Glutamatergic neuron (in vitro differentiated cells): ENCODE data around the gene ACE. TPM values are rescaled to one million over a fixed set of nuclear protein-coding genes. Genes with fewer than 3 reads are reported as not detected.
A peak's percentile ranks its signal among the peaks of the same experiment; 100 is the strongest.
"Not testable (repeated sequence)": the region's sequence is repeated elsewhere in the genome, so short reads cannot be mapped to it uniquely, and the experiment has no call there.

Source experiments
- DNase-seq: peaks from one replicate; pipeline ENCODE4 v3.0.0; 2022
- H3K27ac Mint-ChIP-seq: one replicate; pipeline ENCODE4 v1.8.0; 2020; ENCODE audit warnings: mild to moderate bottlenecking, mixed read lengths, inconsistent platforms; ENCODE audit not compliant: unreplicated experiment
- H3K27me3 Mint-ChIP-seq: one replicate; pipeline ENCODE4 v1.8.0; 2020; ENCODE audit warnings: mild to moderate bottlenecking, moderate library complexity, mixed read lengths, inconsistent platforms; ENCODE audit not compliant: unreplicated experiment
- H3K36me3 Mint-ChIP-seq: one replicate; pipeline ENCODE4 v1.8.0; 2020; ENCODE audit warnings: mild to moderate bottlenecking, mixed read lengths, inconsistent platforms; ENCODE audit not compliant: unreplicated experiment
- H3K4me1 Mint-ChIP-seq: one replicate; pipeline ENCODE4 v1.8.0; 2020; ENCODE audit warnings: mild to moderate bottlenecking, low read depth, mixed read lengths, inconsistent platforms; ENCODE audit not compliant: unreplicated experiment
- H3K4me3 Mint-ChIP-seq: one replicate; pipeline ENCODE4 v1.8.0; 2020; ENCODE audit warnings: mild to moderate bottlenecking, mixed read lengths, inconsistent platforms; ENCODE audit not compliant: unreplicated experiment
- H3K9me3 Mint-ChIP-seq: one replicate; pipeline ENCODE4 v1.8.0; 2020; ENCODE audit warnings: mild to moderate bottlenecking, moderate library complexity, mixed read lengths, inconsistent platforms; ENCODE audit not compliant: unreplicated experiment
- CTCF ChIP-seq: fragments of 200-600 bp; sonication (generic); IDR thresholded peaks from one replicate; pipeline ENCODE4 v1.5.0; 2021; ENCODE audit not compliant: partially characterized antibody, unreplicated experiment
- total RNA-seq: library from RNA; stranded (reverse); fragmentation: NEBNext Ultra II Directional; extraction: Animal tissue kit (Norgen Biotek cat#: 25700); gene quantifications from one replicate; pipeline ENCODE4 v1.2.1, GENCODE V29; 2021; ENCODE audit not compliant: unreplicated experiment

The ACE gene
- total RNA-seq, 1 donor from 2014 or later, result 3.7 TPM

DNA sequence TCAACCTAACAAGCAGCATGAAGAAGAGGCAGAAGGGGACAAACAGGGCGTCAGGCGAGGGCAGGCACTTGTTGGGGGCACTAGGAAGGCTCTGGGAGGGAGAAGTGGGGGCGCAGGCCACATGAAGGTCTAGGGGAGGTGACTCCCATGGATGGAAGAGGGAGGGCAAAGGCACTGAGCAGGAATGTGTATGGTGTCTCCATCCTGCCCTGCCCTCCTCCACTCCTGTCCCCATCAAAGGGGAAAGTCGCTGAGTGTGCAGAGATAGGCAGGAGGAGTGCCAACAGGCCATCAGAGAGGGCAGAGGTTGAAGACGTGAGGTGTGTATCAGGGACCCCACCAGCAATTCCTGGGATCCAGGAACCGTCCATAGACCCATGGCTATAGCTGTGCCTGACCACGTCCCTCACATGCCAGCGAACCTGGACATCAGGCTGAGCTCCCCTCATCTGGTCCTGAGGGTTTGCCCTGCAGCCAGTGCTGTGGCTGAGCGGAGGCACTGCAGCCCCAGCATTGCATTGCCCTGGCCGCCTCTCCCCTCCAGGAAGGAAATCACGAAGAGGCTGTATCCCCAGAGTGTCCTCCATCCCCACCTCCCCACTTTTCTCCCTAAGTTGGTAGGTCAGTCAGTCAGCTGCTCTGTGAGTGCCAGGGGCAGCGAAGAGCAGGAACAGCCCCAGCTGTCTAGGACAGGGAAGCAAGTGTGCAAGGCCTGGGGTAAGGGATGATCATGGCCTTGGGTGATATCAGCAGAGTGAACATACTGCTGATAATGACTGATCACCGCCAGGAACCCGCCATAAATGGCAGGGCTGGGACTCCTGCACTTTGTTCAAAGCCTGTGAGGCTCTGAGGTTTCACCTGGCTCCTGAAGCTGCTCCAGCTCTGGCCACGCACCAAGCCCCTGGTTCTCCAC, 24.6 kb upstream of the ACE start:
- Mint-ChIP-seq H3K9me3 (peaks cover 8% of the 10 kb centered on the region), H3K4me3 (peak overlapping the region; percentile 52), H3K27me3 (peaks cover 11% of the 10 kb centered on the region), H3K27ac (no peak overlapping the region), H3K4me1 (peaks cover 15% of the 10 kb centered on the region), H3K36me3 (no peaks in the 10 kb centered on the region)
- DNase-seq, result no peak
- no peak for TF ChIP-seq CTCF

GRCh38 chr17:63452962-63453551, 23.8 kb upstream of the ACE start:
- Mint-ChIP-seq H3K9me3 (peaks cover 10% of the 10 kb centered on the region), H3K4me3 (no peak overlapping the region), H3K27ac (no peak overlapping the region), H3K36me3 (no peaks in the 10 kb centered on the region), H3K4me1 (peaks cover 13% of the 10 kb centered on the region), H3K27me3 (peaks cover 11% of the 10 kb centered on the region)
- DNase-seq, result no peak
- no peak for TF ChIP-seq CTCF

DNA sequence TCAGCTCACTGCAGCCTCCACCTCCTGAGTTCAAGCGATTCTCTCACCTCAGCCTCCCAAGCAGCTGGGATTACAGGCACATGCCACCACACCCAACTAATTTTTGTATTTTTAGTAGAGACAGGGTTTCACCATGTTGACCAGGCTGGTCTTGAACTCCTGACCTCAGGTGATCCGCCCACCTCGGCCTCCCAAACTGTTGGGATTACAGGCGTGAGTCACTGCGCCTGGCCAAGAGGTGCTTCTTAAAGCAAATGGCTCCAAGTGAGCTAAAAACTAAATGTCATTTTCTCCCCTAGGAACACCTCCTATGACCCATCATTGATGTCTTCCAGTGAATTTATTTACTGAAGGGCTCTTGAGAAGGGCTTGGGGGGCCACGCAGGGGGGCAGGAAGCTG, 22.5 kb upstream of the ACE start:
- H3K27me3 Mint-ChIP-seq, result peaks cover 11% of the 10 kb centered on the region
- not testable (repeated sequence) for H3K27ac Mint-ChIP-seq

DNA sequence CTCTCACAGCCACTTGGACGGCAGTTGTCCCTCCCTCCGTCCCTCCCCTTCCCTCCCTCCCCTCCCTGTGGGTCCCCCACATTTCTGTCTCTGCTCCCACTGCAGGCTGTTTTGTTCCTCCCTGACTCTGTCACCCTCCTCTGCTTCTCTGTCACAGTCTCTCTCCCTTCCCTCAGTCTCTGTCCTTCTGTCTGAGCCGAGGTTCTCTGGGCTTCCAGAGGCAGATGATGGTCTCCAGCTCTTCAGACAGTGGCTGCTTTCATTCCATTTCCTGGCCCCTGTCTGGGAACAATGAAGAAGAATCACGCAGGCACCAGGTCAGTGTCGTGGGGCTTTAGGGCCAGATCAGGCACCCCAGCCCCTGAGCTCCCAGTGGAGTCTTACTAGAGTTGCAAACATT, 21.9 kb upstream of the ACE start:
- no peak for TF ChIP-seq CTCF
- DNase-seq, result no peak
- H3K27ac Mint-ChIP-seq, result no peak overlapping the region
- peaks cover 12% of the 10 kb centered on the region for H3K27me3 Mint-ChIP-seq
- peaks cover 7% of the 10 kb centered on the region for H3K4me1 Mint-ChIP-seq
- no peaks in the 10 kb centered on the region for H3K36me3 Mint-ChIP-seq
- no peak overlapping the region for H3K4me3 Mint-ChIP-seq
- peaks cover 7% of the 10 kb centered on the region for H3K9me3 Mint-ChIP-seq

More for the DNA sequence above, 22.5 kb upstream of the ACE start:
- H3K4me1 Mint-ChIP-seq, result peaks cover 11% of the 10 kb centered on the region
- H3K9me3 Mint-ChIP-seq, H3K4me3 Mint-ChIP-seq, DNase-seq, H3K36me3 Mint-ChIP-seq: not testable (repeated sequence)

DNA sequence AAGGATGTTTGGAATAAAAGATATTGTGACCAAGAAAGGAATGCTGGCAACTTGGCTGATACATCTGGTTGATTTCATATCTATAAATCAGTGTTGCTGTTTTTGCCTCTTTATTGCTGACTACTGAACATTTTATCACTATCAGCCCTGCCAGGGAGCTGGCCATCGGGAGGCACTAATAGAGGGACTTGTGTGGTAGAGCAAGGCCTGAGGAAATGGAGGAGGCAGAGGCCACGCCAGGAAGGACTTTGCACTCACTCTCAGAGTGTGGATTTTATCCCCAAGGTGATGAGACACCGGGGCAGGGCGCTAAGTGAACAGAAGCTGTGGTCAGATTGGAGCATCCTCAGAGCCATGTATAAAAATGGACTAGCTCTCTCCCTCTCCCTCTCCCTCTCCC, 21.4 kb upstream of the ACE start:
- no peak overlapping the region for H3K27ac Mint-ChIP-seq

More for the DNA sequence above, 21.4 kb upstream of the ACE start:
- Mint-ChIP-seq H3K36me3 (no peaks in the 10 kb centered on the region), H3K27me3 (peaks cover 12% of the 10 kb centered on the region), H3K9me3 (peaks cover 7% of the 10 kb centered on the region), H3K4me3 (no peak overlapping the region), H3K4me1 (peaks cover 3% of the 10 kb centered on the region)
- TF ChIP-seq CTCF, result no peak
- no peak for DNase-seq
